HG02884 (cell line): ENCODE results near the gene ZNF787.

Experiments
- ATAC-seq: cut with Tn5 transposase; IDR thresholded peaks from one replicate; pipeline ENCODE4 v1.9.1; 2021; ENCODE audit warnings: mild to moderate bottlenecking, moderate library complexity; ENCODE audit not compliant: unreplicated experiment

ZNF787 gene

DNA sequence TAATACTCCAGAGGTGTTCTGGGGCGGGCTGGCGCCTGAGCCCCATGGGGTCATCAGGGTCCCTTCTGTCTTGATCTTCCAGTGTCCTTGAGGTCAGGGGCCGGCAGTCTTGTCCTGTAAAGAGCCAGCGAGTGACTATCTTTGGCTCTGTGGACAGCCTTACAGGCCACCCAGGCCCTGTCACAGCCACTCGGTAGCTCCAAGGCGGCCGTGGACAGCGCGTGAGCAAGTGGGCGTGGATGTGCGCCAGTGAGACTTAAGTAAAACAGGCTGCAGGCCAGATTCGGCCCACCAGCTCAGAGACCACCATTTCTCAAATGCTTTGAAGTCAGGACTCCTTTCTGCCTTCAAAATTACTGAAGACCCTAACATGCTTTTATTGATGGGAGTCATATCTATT, 23.7 kb upstream of the ZNF787 start:
- ATAC-seq = no peak

- no peak for ATAC-seq
Measured at GRCh38 chr19:56144376-56144775, 23.3 kb upstream of the ZNF787 start.

GRCh38 chr19:56142897-56143434, 21.9 kb upstream of the ZNF787 start:
- no peak for ATAC-seq

DNA sequence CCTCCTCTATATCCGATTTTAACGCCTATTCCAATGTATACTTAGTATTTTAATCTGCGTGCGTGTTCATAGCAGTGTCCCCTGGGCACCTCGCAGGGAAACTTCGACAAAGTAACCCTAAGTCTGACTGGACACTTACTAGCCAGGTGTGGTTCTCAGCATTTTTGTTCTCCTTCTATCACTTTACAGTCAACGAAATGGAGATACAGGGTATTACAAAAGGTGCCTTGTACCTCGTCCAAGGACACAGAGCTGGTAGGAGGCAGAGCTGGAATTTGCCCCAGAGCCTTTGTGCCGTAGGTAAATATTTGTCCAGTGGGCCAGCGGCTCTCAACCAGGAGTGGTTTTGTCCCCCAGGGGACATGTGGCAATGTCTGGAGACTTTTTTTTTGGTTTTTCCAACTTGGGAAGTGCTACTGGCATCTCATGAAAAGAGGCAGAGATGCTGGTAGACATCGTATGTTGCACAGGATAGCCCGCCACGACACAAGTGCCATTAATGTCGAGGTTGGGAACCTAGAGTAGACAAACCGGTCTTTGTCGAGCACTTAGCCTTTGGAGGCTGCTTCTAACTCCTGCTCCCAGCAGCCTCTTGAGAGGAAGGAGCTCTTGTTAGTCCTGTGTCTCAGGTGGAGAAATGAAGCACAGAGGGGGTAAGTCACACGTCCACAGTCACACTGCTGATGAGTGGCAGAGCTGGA, 21.1 kb upstream of the ZNF787 start:
- ATAC-seq = no peak

GRCh38 chr19:56141417-56141993, 20.4 kb upstream of the ZNF787 start:
- no peak for ATAC-seq

GRCh38 chr19:56140583-56141416, 19.7 kb upstream of the ZNF787 start, which contains the start of gene ZNF444:
TSS of gene ZNF444 (plus strand) at chr19:56141287. CDS start at chr19:56146912, 5,625 bp downstream.
- ATAC-seq = peak; percentile 88

GRCh38 chr19:56139847-56140582, 18.9 kb upstream of the ZNF787 start:
- ATAC-seq = no peak

- ATAC-seq = no peak
Measured at GRCh38 chr19:56138069-56138468, 17.0 kb upstream of the ZNF787 start.

DNA sequence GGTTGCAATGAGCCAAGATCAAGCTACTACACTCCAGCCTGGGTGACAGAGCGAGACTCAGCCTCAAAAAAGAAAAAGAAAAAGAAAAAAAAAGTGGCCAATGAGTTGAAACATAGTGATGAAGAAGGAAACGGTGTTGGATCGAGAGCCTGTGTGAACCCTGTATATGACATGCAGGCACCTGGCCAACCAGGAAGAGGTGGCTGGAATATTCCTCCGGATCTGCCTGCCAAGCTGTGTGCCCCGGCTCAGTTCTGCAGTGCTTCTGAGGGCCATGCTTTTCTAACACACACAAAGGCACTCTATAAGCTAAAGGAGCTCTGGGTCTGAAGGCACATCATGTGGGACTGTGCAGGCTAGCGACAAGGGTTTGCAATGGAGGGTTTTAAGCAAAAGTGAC, 16.3 kb upstream of the ZNF787 start:
- no peak for ATAC-seq

- ATAC-seq = no peak
Measured at GRCh38 chr19:56136362-56136761, 15.3 kb upstream of the ZNF787 start.

DNA sequence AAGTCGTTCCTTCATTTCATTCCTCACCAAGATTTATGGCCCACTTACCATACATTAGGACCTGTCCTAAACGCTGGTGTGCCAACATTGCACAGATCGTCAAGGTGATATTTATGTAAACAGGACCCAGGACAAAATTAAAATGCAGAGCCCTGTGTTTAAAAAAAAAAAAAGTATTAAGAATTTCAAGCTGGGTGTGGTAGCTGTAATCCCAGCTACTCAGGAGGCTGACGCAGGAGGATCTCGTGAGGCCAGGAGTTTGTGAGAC, 13.5 kb upstream of the ZNF787 start:
- ATAC-seq = no peak

- ATAC-seq = peak; percentile 74
Measured at GRCh38 chr19:56133858-56134653, 13.0 kb upstream of the ZNF787 start.

DNA sequence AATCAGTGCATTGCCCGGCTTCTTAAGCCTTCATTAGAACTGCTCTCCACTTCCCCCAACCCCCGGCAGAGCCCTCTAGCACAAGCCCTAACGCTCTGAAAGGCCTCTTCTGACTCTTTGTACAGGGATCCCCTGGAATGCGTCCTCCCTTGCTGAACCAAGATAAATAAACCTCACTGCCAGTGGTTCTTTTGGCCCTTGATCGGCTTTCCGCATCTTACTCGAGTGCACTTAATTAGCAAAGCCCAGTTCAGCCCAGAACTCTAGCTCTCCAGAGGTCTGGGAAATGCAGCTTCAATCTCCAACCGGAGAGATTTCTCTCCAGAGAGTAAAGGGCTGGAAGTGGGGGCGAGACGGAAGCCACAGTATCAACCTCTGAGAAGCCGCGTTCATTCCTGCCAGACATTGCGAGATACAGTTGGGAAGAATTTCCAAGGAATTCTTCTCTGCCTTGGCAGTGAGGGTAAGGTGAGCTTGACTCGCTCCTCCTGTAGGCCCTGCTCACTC, 11.3 kb upstream of the ZNF787 start:
- no peak for ATAC-seq

DNA sequence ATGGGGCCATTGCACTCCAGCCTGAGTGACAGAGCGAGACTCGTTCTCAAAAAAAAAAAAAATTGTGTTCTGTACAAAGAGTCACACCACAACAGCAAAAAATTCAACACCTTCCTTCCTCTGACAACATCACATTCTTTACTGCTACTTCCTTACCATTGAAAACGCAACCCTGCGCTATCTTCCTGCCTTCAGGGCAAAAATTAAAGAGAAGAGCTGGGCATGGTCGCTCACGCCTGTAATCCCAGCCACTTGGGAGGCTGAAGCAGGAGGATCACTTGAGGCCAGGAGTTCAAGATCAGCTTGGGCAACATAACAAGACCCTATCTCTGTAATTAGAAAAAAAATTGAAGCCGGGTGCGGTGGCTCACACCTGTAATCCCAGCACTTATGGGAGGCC, 10.6 kb upstream of the ZNF787 start:
- no peak for ATAC-seq

GRCh38 chr19:56130006-56130405, 8.9 kb upstream of the ZNF787 start:
- no peak for ATAC-seq

GRCh38 chr19:56126983-56127780, 6.1 kb upstream of the ZNF787 start:
- no peak for ATAC-seq

DNA sequence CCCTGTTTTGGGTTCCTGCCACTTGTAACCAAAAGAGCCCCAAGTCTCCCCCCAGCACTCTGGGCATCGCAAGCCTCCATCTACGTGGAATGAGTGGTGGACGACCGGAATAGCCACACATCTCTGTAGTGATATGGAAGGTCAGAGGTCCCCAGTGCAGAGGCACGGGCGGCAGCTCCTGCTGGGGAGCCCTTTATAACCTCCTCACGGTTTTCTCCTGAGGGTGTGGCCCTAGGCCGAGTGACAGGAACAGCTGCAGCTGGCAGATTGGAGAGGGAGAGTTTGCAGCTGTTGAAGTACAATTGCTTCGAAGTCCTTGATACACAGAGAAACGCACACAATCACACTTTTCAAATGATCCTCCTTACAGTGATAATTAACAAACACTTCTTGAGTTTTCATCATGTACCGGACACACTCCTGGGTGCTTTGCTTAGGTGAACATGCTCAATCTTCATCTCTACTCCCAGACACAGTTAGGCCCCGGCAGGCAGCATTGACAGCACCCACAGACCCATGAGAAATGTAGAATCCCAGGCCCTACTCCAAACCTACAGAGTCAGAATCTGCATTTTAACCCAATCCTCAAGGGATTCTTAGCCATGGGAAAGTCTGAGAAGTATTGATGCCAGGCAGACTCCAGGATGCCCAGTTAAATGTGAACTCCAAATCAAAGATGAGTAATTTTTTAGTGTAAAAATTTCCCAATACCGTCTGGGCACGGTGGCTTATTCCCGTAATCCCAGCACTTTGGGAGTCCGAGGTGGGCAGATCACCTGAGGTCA, 4.9 kb upstream of the ZNF787 start:
- no peak for ATAC-seq

DNA sequence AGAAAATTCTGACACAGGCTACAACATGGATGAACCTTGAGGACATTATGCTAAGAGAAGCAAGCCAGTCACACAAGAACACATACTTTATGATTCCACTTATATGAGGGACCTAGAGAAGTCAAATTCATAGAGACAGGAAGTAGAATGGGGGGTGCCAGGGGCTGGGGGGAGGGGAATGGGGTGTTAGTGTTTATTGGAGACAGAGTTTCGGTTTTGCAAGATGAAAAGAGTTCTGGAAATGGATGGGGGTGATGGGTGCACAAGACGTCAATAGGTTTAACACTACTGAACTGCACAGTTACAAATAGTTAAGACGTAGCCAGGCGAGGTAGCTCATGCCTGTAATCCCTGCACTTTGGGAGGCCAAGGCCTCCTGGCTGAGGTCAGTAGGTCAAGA, 3.5 kb upstream of the ZNF787 start:
- ATAC-seq = no peak
